H9 (cell line): ENCODE measurements around the gene RNPEP. TPM values are rescaled to one million over a fixed set of nuclear protein-coding genes. Genes with fewer than 3 reads are reported as not detected.

ENCODE experiments used
- DNase-seq: peaks from one replicate; pipeline ENCODE4 v3.0.0-alpha.2; 2017
- H2AFZ ChIP-seq: one replicate; pipeline ENCODE4 v1.6.1; 2013; ENCODE audit warnings: mild to moderate bottlenecking, low read length, control low read depth, moderate library complexity
- H2AK5ac ChIP-seq: 2 replicates; pipeline ENCODE4 v1.6.1; 2013; ENCODE audit warnings: low read length, control low read depth, mixed read lengths; ENCODE audit not compliant: insufficient read length
- H2BK120ac ChIP-seq: one replicate; pipeline ENCODE4 v1.6.1; 2013; ENCODE audit warnings: low read depth, mild to moderate bottlenecking, low read length, control low read depth, inconsistent platforms; ENCODE audit not compliant: poor library complexity, severe bottlenecking
- H2BK12ac ChIP-seq: 2 replicates; pipeline ENCODE4 v1.6.1; 2013; ENCODE audit warnings: low read length, control low read depth, mixed read lengths, low read depth; ENCODE audit not compliant: insufficient read length
- H2BK15ac ChIP-seq: 2 replicates; pipeline ENCODE4 v1.6.1; 2013; ENCODE audit warnings: low read depth, low read length, control low read depth
- H2BK20ac ChIP-seq: one replicate; pipeline ENCODE4 v1.6.1; 2013; ENCODE audit warnings: low read depth, mild to moderate bottlenecking, low read length, control low read depth, inconsistent platforms; ENCODE audit not compliant: poor library complexity, severe bottlenecking
- H2BK5ac ChIP-seq: 2 replicates; pipeline ENCODE4 v1.6.1; 2013; ENCODE audit warnings: low read length, control low read depth, mixed read lengths; ENCODE audit not compliant: insufficient read length
- H3K14ac ChIP-seq: 2 replicates; pipeline ENCODE4 v1.6.1; 2013; ENCODE audit warnings: low read length, control low read depth; ENCODE audit not compliant: insufficient read depth
- H3K18ac ChIP-seq: 2 replicates; pipeline ENCODE4 v1.6.1; 2013; ENCODE audit warnings: low read depth, mild to moderate bottlenecking, mixed read lengths, low read length, control low read depth; ENCODE audit not compliant: insufficient read length
- H3K23ac ChIP-seq: 2 replicates; pipeline ENCODE4 v1.6.1; 2013; ENCODE audit warnings: low read length, control low read depth, mixed read lengths, low read depth; ENCODE audit not compliant: insufficient read length
- H3K23me2 ChIP-seq: 2 replicates; pipeline ENCODE4 v1.6.1; 2013; ENCODE audit warnings: low read depth, mild to moderate bottlenecking, mixed read lengths, low read length, control low read depth; ENCODE audit not compliant: insufficient read length, poor library complexity, severe bottlenecking
- H3K27ac ChIP-seq: 2 replicates; pipeline ENCODE4 v1.5.1; 2013; ENCODE audit warnings: low read length, control low read depth, mixed read lengths, low read depth; ENCODE audit not compliant: insufficient read length
- H3K27me3 ChIP-seq: 2 replicates; pipeline ENCODE4 v1.6.1; 2013; ENCODE audit warnings: low read length, control low read depth, inconsistent platforms; ENCODE audit not compliant: insufficient read depth
- H3K4ac ChIP-seq: 2 replicates; pipeline ENCODE4 v1.6.1; 2013; ENCODE audit warnings: low read depth, mild to moderate bottlenecking, control low read depth, inconsistent platforms, low read length, moderate library complexity
- H3K4me1 ChIP-seq: 2 replicates; pipeline ENCODE4 v1.6.1; 2013; ENCODE audit warnings: low read length, control low read depth, inconsistent platforms; ENCODE audit not compliant: insufficient read depth
- H3K4me2 ChIP-seq: 2 replicates; pipeline ENCODE4 v1.6.1; 2013; ENCODE audit warnings: low read length, control low read depth, mixed read lengths; ENCODE audit not compliant: insufficient read length, insufficient read depth
- H3K56ac ChIP-seq: 2 replicates; pipeline ENCODE4 v1.6.1; 2013; ENCODE audit warnings: low read depth, mild to moderate bottlenecking, mixed read lengths, low read length, control low read depth; ENCODE audit not compliant: insufficient read length
- H3K79me1 ChIP-seq: 2 replicates; pipeline ENCODE4 v1.6.1; 2013; ENCODE audit warnings: low read depth, mild to moderate bottlenecking, moderate library complexity, low read length, control low read depth, inconsistent platforms; ENCODE audit not compliant: insufficient read depth, poor library complexity, severe bottlenecking
- H3K79me2 ChIP-seq: 2 replicates; pipeline ENCODE4 v1.6.1; 2013; ENCODE audit warnings: low read length, control low read depth, inconsistent platforms; ENCODE audit not compliant: insufficient read depth
- H3K9ac ChIP-seq: 2 replicates; pipeline ENCODE4 v1.6.1; 2013; ENCODE audit warnings: low read length, control low read depth, mixed read lengths; ENCODE audit not compliant: insufficient read length; ENCODE audit errors: extremely low read depth
- H3K9me3 ChIP-seq: one replicate; pipeline ENCODE4 v1.6.1; 2013; ENCODE audit warnings: low read depth, low read length, inconsistent platforms; ENCODE audit not compliant: control insufficient read depth
- H3T11ph ChIP-seq: one replicate; pipeline ENCODE4 v1.6.1; 2013; ENCODE audit warnings: mild to moderate bottlenecking, low read length, control low read depth, inconsistent platforms
- H4K20me1 ChIP-seq: one replicate; pipeline ENCODE4 v1.6.1; 2013; ENCODE audit not compliant: control insufficient read depth, insufficient read length, insufficient read depth
- H4K5ac ChIP-seq: 2 replicates; pipeline ENCODE4 v1.6.1; 2013; ENCODE audit warnings: low read depth, mild to moderate bottlenecking, mixed read lengths, low read length, control low read depth; ENCODE audit not compliant: insufficient read length
- H4K8ac ChIP-seq: replicated peaks from 2 replicates; pipeline ENCODE4 v1.6.1; 2013; ENCODE audit warnings: low read length, control low read depth, mixed read lengths, low read depth; ENCODE audit not compliant: insufficient read length
- H4K91ac ChIP-seq: 2 replicates; pipeline ENCODE4 v1.6.1; 2013; ENCODE audit warnings: low read depth, mild to moderate bottlenecking, moderate library complexity, mixed read lengths, low read length, control low read depth; ENCODE audit not compliant: insufficient read length
- H3K27ac Mint-ChIP-seq, 3 experiments: 2 replicates in 2 of 3; 3 replicates in 1 of 3; pipeline ENCODE4 v1.8.0; 2020 to 2021; ENCODE audit warnings: mixed read lengths in 3 of 3, mild to moderate bottlenecking in 1 of 3, moderate library complexity in 1 of 3
- H3K27me3 Mint-ChIP-seq: 2 replicates; pipeline ENCODE4 v1.8.0; 2021; ENCODE audit warnings: low read depth, mild to moderate bottlenecking, moderate library complexity, mixed read lengths
- H3K36me3 Mint-ChIP-seq, 3 experiments: 2 replicates in 2 of 3; 3 replicates in 1 of 3; pipeline ENCODE4 v1.8.0; 2020 to 2021; ENCODE audit warnings: low read depth in 3 of 3, mixed read lengths in 3 of 3; ENCODE audit not compliant: insufficient read depth in 1 of 3
- H3K4me1 Mint-ChIP-seq, 2 experiments: 2 replicates each; pipeline ENCODE4 v1.8.0; 2020; ENCODE audit warnings: mixed read lengths in 2 of 2
- H3K4me3 Mint-ChIP-seq, 2 experiments: 2 replicates in 1 of 2; 3 replicates in 1 of 2; pipeline ENCODE4 v1.8.0; 2020 to 2021; ENCODE audit warnings: mild to moderate bottlenecking in 2 of 2, mixed read lengths in 2 of 2, moderate library complexity in 1 of 2
- H3K9me3 Mint-ChIP-seq, 2 experiments: 2 replicates in 1 of 2; 3 replicates in 1 of 2; pipeline ENCODE4 v1.8.0; 2020; ENCODE audit warnings: mild to moderate bottlenecking in 2 of 2, mixed read lengths in 2 of 2, moderate library complexity in 1 of 2
- CTCF ChIP-seq: fragments of 200-600 bp; sonication (generic); conservative IDR thresholded peaks from 3 replicates; pipeline ENCODE4 v1.8.0; 2021; ENCODE audit warnings: antibody characterized with exemption, mild to moderate bottlenecking
- WGBS: extraction: QIAGEN DNeasy Blood & Tissue Kit; methylation state at CpG from one replicate; pipeline ENCODE4 v1.1.7; 2013; ENCODE audit warnings: missing lambda C conversion rate, low lambda C conversion rate, mixed read lengths; ENCODE audit not compliant: insufficient read length; ENCODE audit errors: extremely low coverage; 5-methylcytosine and 5-hydroxymethylcytosine counted together
- total RNA-seq: library from RNA; stranded (reverse); gene quantifications from 2 replicates; pipeline ENCODE4 v1.2.1, GENCODE V29; 2021

Gene RNPEP
- total RNA-seq, 1 experiment from 2014 or later = 49.9 TPM

- no peak overlapping the region for H2BK20ac ChIP-seq
- TF ChIP-seq CTCF = no peak
- no peak overlapping the region for H3K23ac ChIP-seq
- Mint-ChIP-seq H3K4me3 (no peak overlapping the region), H3K9me3 (no peaks in the 10 kb centered on the region), H3K27me3 (peaks cover 2% of the 10 kb centered on the region), H3K4me1 (peaks cover 13 to 18% of the 10 kb centered on the region in 2 experiments), H3K27ac (no peak overlapping the region), H3K36me3 (no peaks in the 10 kb centered on the region)
- H4K20me1 ChIP-seq = no peaks in the 10 kb centered on the region
- H4K91ac ChIP-seq = no peak overlapping the region
- no peak overlapping the region for H3T11ph ChIP-seq
- H3K79me1 ChIP-seq = no peaks in the 10 kb centered on the region
- no peak overlapping the region for H3K14ac ChIP-seq
- H3K27ac ChIP-seq = no peak overlapping the region
- no peak overlapping the region for H3K56ac ChIP-seq
- no peak overlapping the region for H3K9ac ChIP-seq
- H3K27me3 ChIP-seq = no peaks in the 10 kb centered on the region; the same call in 1 of the 2 replicates
- H3K4me2 ChIP-seq = no peak overlapping the region
- no peaks in the 10 kb centered on the region for H3K9me3 ChIP-seq
- no peak for DNase-seq
- no peak overlapping the region for H2BK5ac ChIP-seq
- H2AK5ac ChIP-seq = no peak overlapping the region
- no peak overlapping the region for H2BK120ac ChIP-seq
- no peak overlapping the region for H2BK12ac ChIP-seq
- no peak overlapping the region for H4K8ac ChIP-seq
- H2AFZ ChIP-seq = no peak overlapping the region
- H4K5ac ChIP-seq = no peak overlapping the region
- H2BK15ac ChIP-seq = no peak overlapping the region
- H3K23me2 ChIP-seq = no peaks in the 10 kb centered on the region
- H3K79me2 ChIP-seq = no peaks in the 10 kb centered on the region
- H3K18ac ChIP-seq = no peak overlapping the region
- H3K4ac ChIP-seq = no peak overlapping the region
- no peaks in the 10 kb centered on the region; the same call in 1 of the 2 replicates for H3K4me1 ChIP-seq
- no CpG with 5 or more reads among the region's 6 CpGs for WGBS
Observed at GRCh38 chr1:202023001-202023433, 40.6 kb downstream of the RNPEP start.
